Gastroesophageal sphincter (tissue), 4 donors: ENCODE results near the gene KIF3A. TPM values are rescaled to one million over a fixed set of nuclear protein-coding genes. Genes with fewer than 3 reads are reported as not detected.

Source experiments
- ATAC-seq: fragments of 150-250 bp; one replicate; pipeline ENCODE4 v1.9.1; 2016; ENCODE audit warnings: mild to moderate bottlenecking, moderate library complexity
- H3K27ac ChIP-seq, 4 donors: fragments of 200-600 bp; sonication (generic) in 3 of 4; 1 replicate in 3 of 4; 2 replicates in 1 of 4; pipeline ENCODE4 v1.5.1; 2016 to 2019
- H3K27me3 ChIP-seq: fragments of 200-600 bp; sonication (generic); one replicate; pipeline ENCODE4 v1.5.1; 2019
- H3K36me3 ChIP-seq, 2 donors: fragments of 200-600 bp; sonication (generic); one replicate each; pipeline ENCODE4 v1.5.1; 2019; ENCODE audit warnings: control low read depth in 1 of 2
- H3K4me1 ChIP-seq, 3 donors: fragments of 200-600 bp; sonication (generic); 1 replicate in 2 of 3; 2 replicates in 1 of 3; pipeline ENCODE4 v1.5.1; 2016 to 2019; ENCODE audit warnings: control low read depth in 2 of 3
- H3K4me3 ChIP-seq, 2 donors: fragments of 200-600 bp; sonication (generic); one replicate each; pipeline ENCODE4 v1.5.1; 2019; ENCODE audit warnings: mild to moderate bottlenecking in 1 of 2, moderate library complexity in 1 of 2
- H3K9me3 ChIP-seq, 3 donors: fragments of 200-600 bp; sonication (generic); one replicate each; pipeline ENCODE4 v1.5.1; 2017 to 2019; ENCODE audit warnings: control low read depth in 2 of 3
- CTCF ChIP-seq, 4 experiments: fragments of 200-600 bp in 2 of 4; fragments of 450-650 bp in 2 of 4; sonication (generic) in 1 of 4; IDR thresholded peaks; one replicate each; pipeline ENCODE4 v1.5.1; 2017 to 2019; ENCODE audit warnings: antibody characterized with exemption in 4 of 4, mild to moderate bottlenecking in 2 of 4, moderate library complexity in 2 of 4
- EP300 ChIP-seq: sonication (generic); formaldehyde crosslinking; IDR thresholded peaks from one replicate; pipeline ENCODE4 v1.6.1; 2017; ENCODE audit warnings: antibody characterized with exemption, mild to moderate bottlenecking
- POLR2A ChIP-seq, 2 donors: fragments of 450-650 bp; IDR thresholded peaks; one replicate each; pipeline ENCODE4 v1.6.1; 2017; ENCODE audit warnings: antibody characterized with exemption in 2 of 2, mild to moderate bottlenecking in 2 of 2, moderate library complexity in 1 of 2
- POLR2AphosphoS5 ChIP-seq: sonication (generic); formaldehyde crosslinking; IDR thresholded peaks from one replicate; pipeline ENCODE4 v1.6.1; 2017; ENCODE audit warnings: antibody characterized with exemption
- WGBS, 2 donors: methylation state at CpG; one replicate each; pipeline ENCODE4 v1.1.5; 2018; ENCODE audit warnings: low coverage in 1 of 2; 5-methylcytosine and 5-hydroxymethylcytosine counted together
- total RNA-seq, 4 donors: library from RNA; depleted of rRNA; stranded (reverse); fragments of >200 nt; gene quantifications; one replicate each; pipeline ENCODE4 v1.1.0, GENCODE V29; 2016

The KIF3A gene
- total RNA-seq, 4 donors from 2014 or later: 5.9 to 12.5 (median 7.7) TPM

GRCh38 chr5:132751971-132752580 is 14.7 kb upstream of the KIF3A start:
- TF ChIP-seq POLR2AphosphoS5 (no peak), CTCF (IDR thresholded peaks at IDR 0.05) (no peak), POLR2A (IDR thresholded peaks at IDR 0.05) (no peak), EP300 (no peak)
- no peak for ATAC-seq
- H3K4me3 ChIP-seq: no peak overlapping the region
- peaks cover 0 to 15% of the 10 kb centered on the region in 2 donors for H3K36me3 ChIP-seq
- peaks cover 0 to 8% (median 7%) of the 10 kb centered on the region in 3 donors for H3K4me1 ChIP-seq
- H3K27ac ChIP-seq: no peak overlapping the region
- WGBS, 2 donors: 100% methylated on average over 1 of the region's 5 CpGs; no CpG with 5 or more reads in 1 of the 2 donors
- H3K9me3 ChIP-seq: no peaks in the 10 kb centered on the region
- H3K27me3 ChIP-seq: peaks cover 16% of the 10 kb centered on the region

- ATAC-seq: peak; percentile 42
- H3K36me3 ChIP-seq: peaks cover 0 to 9% of the 10 kb centered on the region in 2 donors
- no peak for TF ChIP-seq POLR2A (IDR thresholded peaks at IDR 0.05)
- no peak for TF ChIP-seq POLR2AphosphoS5
- no peak for TF ChIP-seq EP300
- TF ChIP-seq CTCF (IDR thresholded peaks at IDR 0.05): no peak
- H3K27ac ChIP-seq: no peak overlapping the region
- 61 to 73% methylated on average over 6 to 7 of the region's 7 CpGs for WGBS, 2 donors
- no peaks in the 10 kb centered on the region for H3K9me3 ChIP-seq
- H3K4me3 ChIP-seq: no peak overlapping the region
- peaks cover 22% of the 10 kb centered on the region for H3K27me3 ChIP-seq
- peaks cover 0 to 12% (median 10%) of the 10 kb centered on the region in 3 donors for H3K4me1 ChIP-seq
Observed at GRCh38 chr5:132751444-132751843, 14.1 kb upstream of the KIF3A start.

GRCh38 chr5:132750471-132751230 is 13.3 kb upstream of the KIF3A start:
- no peak for ATAC-seq
- no peak overlapping the region for H3K27ac ChIP-seq
- no peak overlapping the region for H3K4me3 ChIP-seq
- H3K9me3 ChIP-seq: no peaks in the 10 kb centered on the region
- 80 to 81% methylated on average over 5 to 7 of the region's 10 CpGs for WGBS, 2 donors
- H3K36me3 ChIP-seq: peaks cover 0 to 8% of the 10 kb centered on the region in 2 donors
- H3K27me3 ChIP-seq: peaks cover 30% of the 10 kb centered on the region
- H3K4me1 ChIP-seq: peaks cover 0 to 12% (median 10%) of the 10 kb centered on the region in 3 donors
- TF ChIP-seq POLR2A (IDR thresholded peaks at IDR 0.05) (no peak), CTCF (IDR thresholded peaks at IDR 0.05) (no peak)

GRCh38 chr5:132749506-132749905 is 12.2 kb upstream of the KIF3A start:
- H3K9me3 ChIP-seq: no peaks in the 10 kb centered on the region
- no peak for TF ChIP-seq POLR2AphosphoS5
- TF ChIP-seq CTCF (IDR thresholded peaks at IDR 0.05): no peak
- TF ChIP-seq EP300: no peak
- TF ChIP-seq POLR2A (IDR thresholded peaks at IDR 0.05): no peak
- no peak for ATAC-seq
- 100% methylated on average over 1 of the region's 2 CpGs; no CpG with 5 or more reads in 1 of the 2 donors for WGBS, 2 donors
- H3K27ac ChIP-seq: no peak overlapping the region
- H3K4me3 ChIP-seq: no peak overlapping the region
- H3K4me1 ChIP-seq: peaks cover 0 to 12% (median 10%) of the 10 kb centered on the region in 3 donors
- H3K27me3 ChIP-seq: peaks cover 40% of the 10 kb centered on the region
- H3K36me3 ChIP-seq: peaks cover 0 to 8% of the 10 kb centered on the region in 2 donors
